ENCODE results near the gene IMMT. TPM values are rescaled to one million over a fixed set of nuclear protein-coding genes. Genes with fewer than 3 reads are reported as not detected.

IMMT gene
- total and polyA plus RNA-seq, 2 donors (not counting 1 experiment from before 2014, with no cell fraction given): 23.5 to 66.0 TPM

DNA sequence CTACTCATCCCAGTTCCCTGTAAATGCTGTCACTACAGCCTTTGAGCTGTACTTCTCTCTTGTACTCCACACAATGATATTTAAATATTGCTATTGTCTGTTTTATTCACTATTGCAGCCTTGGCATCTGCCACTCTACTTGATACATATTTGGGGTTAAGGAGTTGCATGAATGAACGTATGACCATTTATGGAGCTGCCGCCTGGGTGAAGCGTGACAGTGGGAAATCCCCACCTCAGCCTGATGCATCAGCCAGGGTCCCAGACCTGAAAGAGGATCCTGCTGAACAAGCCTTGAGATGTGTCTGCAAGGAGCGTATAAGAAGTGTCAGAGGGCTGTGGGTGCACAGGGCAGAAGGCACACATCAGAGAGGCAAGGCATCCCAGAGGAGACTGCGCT lies 43.1 kb upstream of the IMMT start:
- H3K36me3 ChIP-seq (replicated peaks in 1 of 2; ENCODE audit: control extremely low read depth in 1 of 2, control insufficient read depth in 1 of 2, extremely low read depth in 1 of 2, insufficient read depth in 2 of 2, low read length in 1 of 2): no peaks in the 10 kb centered on the region
- ChIA-PET CTCF (interaction anchor here (1.0 to 2.1 kb wide), 5 partner anchors 11 to 121 kb away, joined by 3 to 20 read pairs (median 4); no protein-coding TSS in a partner anchor), POLR2A (interaction anchor here (0.6 to 1.3 kb wide), 4 partner anchors 13 to 204 kb away, joined by 3 to 9 read pairs (median 3); no protein-coding TSS in a partner anchor)
- no peak overlapping the region for H3K4me3 ChIP-seq (ENCODE audit: control extremely low read depth in 1 of 5, extremely low read depth in 1 of 5, insufficient read depth in 1 of 5, low read depth in 2 of 5, low read length in 4 of 5)
- DNase-seq (peak; percentile 92), ATAC-seq (ENCODE audit: low read depth) (peak; percentile 98)
- Mint-ChIP-seq H3K4me3 (peak overlapping the region; percentile 32), H3K27ac (peak overlapping the region; percentile 67), H3K9me3 (ENCODE audit: insufficient read depth) (no peaks in the 10 kb centered on the region), H3K27me3 (no peaks in the 10 kb centered on the region), H3K4me1 (peaks cover 53% of the 10 kb centered on the region)
- no peak overlapping the region for H3K27ac ChIP-seq (ENCODE audit: low read length in 2 of 2)
- peaks cover 0 to 3% (median 0%) of the 10 kb centered on the region in 3 donors for H3K9me3 ChIP-seq (ENCODE audit: control extremely low read depth in 1 of 3, control insufficient read depth in 2 of 3, insufficient read depth in 1 of 3, low read length in 2 of 3)
- no peak for TF ChIP-seq EZH2 (IDR thresholded peaks at IDR 0.05; ENCODE audit: borderline replicate concordance, insufficient read depth, low read depth, low read length, poor library complexity, severe bottlenecking)
- TF ChIP-seq, protein P1, sequence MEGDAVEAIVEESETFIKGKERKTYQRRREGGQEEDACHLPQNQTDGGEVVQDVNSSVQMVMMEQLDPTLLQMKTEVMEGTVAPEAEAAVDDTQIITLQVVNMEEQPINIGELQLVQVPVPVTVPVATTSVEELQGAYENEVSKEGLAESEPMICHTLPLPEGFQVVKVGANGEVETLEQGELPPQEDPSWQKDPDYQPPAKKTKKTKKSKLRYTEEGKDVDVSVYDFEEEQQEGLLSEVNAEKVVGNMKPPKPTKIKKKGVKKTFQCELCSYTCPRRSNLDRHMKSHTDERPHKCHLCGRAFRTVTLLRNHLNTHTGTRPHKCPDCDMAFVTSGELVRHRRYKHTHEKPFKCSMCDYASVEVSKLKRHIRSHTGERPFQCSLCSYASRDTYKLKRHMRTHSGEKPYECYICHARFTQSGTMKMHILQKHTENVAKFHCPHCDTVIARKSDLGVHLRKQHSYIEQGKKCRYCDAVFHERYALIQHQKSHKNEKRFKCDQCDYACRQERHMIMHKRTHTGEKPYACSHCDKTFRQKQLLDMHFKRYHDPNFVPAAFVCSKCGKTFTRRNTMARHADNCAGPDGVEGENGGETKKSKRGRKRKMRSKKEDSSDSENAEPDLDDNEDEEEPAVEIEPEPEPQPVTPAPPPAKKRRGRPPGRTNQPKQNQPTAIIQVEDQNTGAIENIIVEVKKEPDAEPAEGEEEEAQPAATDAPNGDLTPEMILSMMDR (IDR thresholded peaks at IDR 0.05): no peak
- H3K79me2 ChIP-seq (ENCODE audit: control insufficient read depth, insufficient read depth, low read length): no peaks in the 10 kb centered on the region
- H2AFZ ChIP-seq (ENCODE audit: insufficient read depth, low read depth, low read length, poor library complexity, severe bottlenecking): no peak overlapping the region
- no peaks in the 10 kb centered on the region for H3K27me3 ChIP-seq (replicated peaks in 1 of 4; ENCODE audit: control extremely low read depth in 1 of 4, control insufficient read depth in 3 of 4, insufficient read depth in 4 of 4, low read length in 3 of 4)
- peaks cover 56 to 57% of the 10 kb centered on the region in 2 donors for H3K4me1 ChIP-seq (ENCODE audit: control insufficient read depth in 2 of 2, insufficient read depth in 2 of 2, low read length in 2 of 2)
- H3K4me2 ChIP-seq (replicated peaks; ENCODE audit: low read depth, low read length, poor library complexity, severe bottlenecking): peak overlapping the region; percentile 43
- no peak overlapping the region for H3K9ac ChIP-seq (ENCODE audit: low read length)
- no peaks in the 10 kb centered on the region for H4K20me1 ChIP-seq (ENCODE audit: control insufficient read depth, insufficient read depth, low read length, poor library complexity, severe bottlenecking)
- intact Hi-C loops (cut with micrococcal nuclease): loop anchor here (1.0 kb wide), 2 partner anchors 13 to 43 kb away; partner anchors contain the start of gene IMMT
- 16% methylated on average over 5 of the region's 5 CpGs for WGBS (ENCODE audit: insufficient coverage)

DNA sequence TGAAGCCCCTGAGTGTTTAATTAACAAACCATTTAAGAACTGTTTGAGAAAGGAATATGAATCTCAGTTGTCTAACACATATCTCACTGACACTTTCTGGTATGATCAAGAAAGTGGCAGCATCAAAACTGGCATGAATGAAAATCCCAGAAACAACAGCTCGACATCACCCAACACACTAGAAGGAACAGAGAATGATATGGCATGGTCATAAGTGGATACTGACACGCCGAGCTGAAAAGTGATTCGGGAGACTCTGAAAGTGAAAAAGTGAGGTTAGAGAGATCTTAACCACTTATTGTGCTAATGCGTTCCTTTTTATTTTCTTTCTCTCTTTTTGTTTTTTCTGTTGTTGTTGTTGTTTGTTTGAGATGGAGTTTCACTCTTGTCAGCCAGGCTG lies 41.9 kb upstream of the IMMT start:
- H3K79me2 ChIP-seq (ENCODE audit: control insufficient read depth, insufficient read depth, low read length): no peaks in the 10 kb centered on the region
- ChIA-PET CTCF (interaction anchor here (1.3 to 2.1 kb wide), 3 partner anchors 10 to 122 kb away, joined by 3 to 20 read pairs (median 4); no protein-coding TSS in a partner anchor), POLR2A (interaction anchor here (1.3 kb wide), 1 partner anchor 15 kb away, joined by 3 read pairs; no protein-coding TSS in a partner anchor)
- no peak overlapping the region for H3K4me2 ChIP-seq (replicated peaks; ENCODE audit: low read depth, low read length, poor library complexity, severe bottlenecking)
- no peaks in the 10 kb centered on the region for H3K27me3 Mint-ChIP-seq
- DNase-seq (no peak), ATAC-seq (ENCODE audit: low read depth) (no peak)
- H3K4me3 Mint-ChIP-seq: no peak overlapping the region
- TF ChIP-seq, protein P1 (IDR thresholded peaks at IDR 0.05): no peak
- TF ChIP-seq EZH2 (IDR thresholded peaks at IDR 0.05; ENCODE audit: borderline replicate concordance, insufficient read depth, low read depth, low read length, poor library complexity, severe bottlenecking): no peak
- H3K4me1 Mint-ChIP-seq: peaks cover 41% of the 10 kb centered on the region
- intact Hi-C loops (cut with micrococcal nuclease): no loop called here
- H3K36me3 ChIP-seq (replicated peaks in 1 of 2; ENCODE audit: control extremely low read depth in 1 of 2, control insufficient read depth in 1 of 2, extremely low read depth in 1 of 2, insufficient read depth in 2 of 2, low read length in 1 of 2): no peaks in the 10 kb centered on the region
- H3K27me3 ChIP-seq (replicated peaks in 1 of 4; ENCODE audit: control extremely low read depth in 1 of 4, control insufficient read depth in 3 of 4, insufficient read depth in 4 of 4, low read length in 3 of 4): no peaks in the 10 kb centered on the region
- no peaks in the 10 kb centered on the region for H3K9me3 Mint-ChIP-seq (ENCODE audit: insufficient read depth)
- H3K9ac ChIP-seq (ENCODE audit: low read length): no peak overlapping the region
- no peak overlapping the region for H3K27ac ChIP-seq (ENCODE audit: low read length in 2 of 2)
- H3K27ac Mint-ChIP-seq: no peak overlapping the region
- no peak overlapping the region for H2AFZ ChIP-seq (ENCODE audit: insufficient read depth, low read depth, low read length, poor library complexity, severe bottlenecking)
- peaks cover 0 to 3% (median 0%) of the 10 kb centered on the region in 3 donors for H3K9me3 ChIP-seq (ENCODE audit: control extremely low read depth in 1 of 3, control insufficient read depth in 2 of 3, insufficient read depth in 1 of 3, low read length in 2 of 3)
- peaks cover 46 to 51% of the 10 kb centered on the region in 2 donors for H3K4me1 ChIP-seq (ENCODE audit: control insufficient read depth in 2 of 2, insufficient read depth in 2 of 2, low read length in 2 of 2)
- no peaks in the 10 kb centered on the region for H4K20me1 ChIP-seq (ENCODE audit: control insufficient read depth, insufficient read depth, low read length, poor library complexity, severe bottlenecking)
- no CpG with 5 or more reads among the region's 5 CpGs for WGBS (ENCODE audit: insufficient coverage)
- no peak overlapping the region for H3K4me3 ChIP-seq (ENCODE audit: control extremely low read depth in 1 of 5, extremely low read depth in 1 of 5, insufficient read depth in 1 of 5, low read depth in 2 of 5, low read length in 4 of 5)

All from B cell (primary cell).